ENCODE data around the gene MRPS30. TPM values are rescaled to one million over a fixed set of nuclear protein-coding genes. Genes with fewer than 3 reads are reported as not detected.
"Not testable (repeated sequence)": the region's sequence is repeated elsewhere in the genome, so short reads cannot be mapped to it uniquely, and the experiment has no call there.

The MRPS30 gene
- total RNA-seq (2022) = 66.6 and 67.6 TPM in 2 replicates
- percentile 92 among the genes with signal in this experiment for Bru-seq, nascent RNA
- percentile 93 among the genes with signal in this experiment for BruChase-seq, experiment 1, labeled RNA remaining after a 6-hour chase
- percentile 95 among the genes with signal in this experiment for BruChase-seq, experiment 2, labeled RNA remaining after a 2-hour chase
- long read RNA-seq, transcript MRPS30-202 (5 exons, 1,678 nt) = major isoform, 135 of 143 reads
- long read RNA-seq, partial matches to known transcripts = 0 of 143 reads
- long read RNA-seq, other reads (novel, unspliced or antisense) = 8 of 143 reads

DNA sequence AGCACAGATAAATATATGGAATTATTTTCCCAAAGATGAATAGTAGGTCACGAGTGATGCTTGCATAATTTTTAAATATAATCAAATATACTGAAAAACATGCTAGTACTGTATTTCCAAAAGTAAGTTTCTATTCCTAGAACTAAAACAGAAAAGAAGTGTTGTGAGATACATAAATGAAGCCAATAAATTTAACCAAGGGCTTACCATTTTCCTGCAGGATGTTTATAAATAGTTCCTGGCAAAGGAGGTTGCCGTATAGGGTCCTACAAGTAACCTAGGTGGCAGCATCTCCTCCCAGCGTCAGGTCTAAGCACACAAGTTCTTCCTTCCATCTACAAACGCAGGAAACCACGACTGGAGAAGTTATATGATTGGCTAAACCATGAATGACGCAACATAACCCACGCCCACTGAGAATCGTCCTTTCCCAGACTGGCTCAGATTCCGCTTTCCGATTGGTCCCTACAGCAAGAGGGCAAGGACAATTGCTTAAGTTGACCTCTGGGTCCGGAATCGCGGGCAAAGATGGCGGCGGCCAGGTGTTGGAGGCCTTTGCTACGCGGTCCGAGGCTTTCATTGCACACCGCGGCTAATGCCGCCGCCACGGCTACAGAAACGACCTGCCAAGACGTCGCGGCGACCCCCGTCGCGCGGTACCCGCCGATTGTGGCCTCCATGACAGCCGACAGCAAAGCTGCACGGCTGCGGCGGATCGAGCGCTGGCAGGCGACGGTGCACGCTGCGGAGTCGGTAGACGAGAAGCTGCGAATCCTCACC is at the start of gene MRPS30:
TSS of gene MRPS30 (plus strand) at position 513 of the 780 bp plus-strand sequence. CDS start at position 529, 16 bp downstream.
- peak within 1 kb of the TSS; percentile 97 for H3K27ac Mint-ChIP-seq (ENCODE audit: unreplicated experiment)
- peak within 1 kb of the TSS; percentile 97 for H3K4me3 Mint-ChIP-seq (ENCODE audit: low read depth, unreplicated experiment)
- H3K36me3 Mint-ChIP-seq (ENCODE audit: insufficient read depth, unreplicated experiment) = peaks cover 42% of the 10 kb centered on the region
- CTCF ChIA-PET = no interaction called here
- TF ChIP-seq, protein P1, sequence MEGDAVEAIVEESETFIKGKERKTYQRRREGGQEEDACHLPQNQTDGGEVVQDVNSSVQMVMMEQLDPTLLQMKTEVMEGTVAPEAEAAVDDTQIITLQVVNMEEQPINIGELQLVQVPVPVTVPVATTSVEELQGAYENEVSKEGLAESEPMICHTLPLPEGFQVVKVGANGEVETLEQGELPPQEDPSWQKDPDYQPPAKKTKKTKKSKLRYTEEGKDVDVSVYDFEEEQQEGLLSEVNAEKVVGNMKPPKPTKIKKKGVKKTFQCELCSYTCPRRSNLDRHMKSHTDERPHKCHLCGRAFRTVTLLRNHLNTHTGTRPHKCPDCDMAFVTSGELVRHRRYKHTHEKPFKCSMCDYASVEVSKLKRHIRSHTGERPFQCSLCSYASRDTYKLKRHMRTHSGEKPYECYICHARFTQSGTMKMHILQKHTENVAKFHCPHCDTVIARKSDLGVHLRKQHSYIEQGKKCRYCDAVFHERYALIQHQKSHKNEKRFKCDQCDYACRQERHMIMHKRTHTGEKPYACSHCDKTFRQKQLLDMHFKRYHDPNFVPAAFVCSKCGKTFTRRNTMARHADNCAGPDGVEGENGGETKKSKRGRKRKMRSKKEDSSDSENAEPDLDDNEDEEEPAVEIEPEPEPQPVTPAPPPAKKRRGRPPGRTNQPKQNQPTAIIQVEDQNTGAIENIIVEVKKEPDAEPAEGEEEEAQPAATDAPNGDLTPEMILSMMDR (IDR thresholded peaks at IDR 0.05; ENCODE audit: unreplicated experiment) = no peak
- no peaks in the 10 kb centered on the region for H3K27me3 Mint-ChIP-seq (ENCODE audit: unreplicated experiment)
- no TSS peak for BruUV-seq (replicated peaks)
- DNase-seq = peak; percentile 91
- H3K4me1 Mint-ChIP-seq (ENCODE audit: low read depth, unreplicated experiment) = peaks cover 12% of the 10 kb centered on the region
- intact Hi-C loops (cut with micrococcal nuclease; ENCODE audit: unreplicated experiment) = loop anchor here (5.0 kb wide), 1 partner anchor 69 kb away; no protein-coding TSS in a partner anchor
- peaks cover 3% of the 10 kb centered on the region for H3K9me3 Mint-ChIP-seq (ENCODE audit: low read depth, unreplicated experiment)

DNA sequence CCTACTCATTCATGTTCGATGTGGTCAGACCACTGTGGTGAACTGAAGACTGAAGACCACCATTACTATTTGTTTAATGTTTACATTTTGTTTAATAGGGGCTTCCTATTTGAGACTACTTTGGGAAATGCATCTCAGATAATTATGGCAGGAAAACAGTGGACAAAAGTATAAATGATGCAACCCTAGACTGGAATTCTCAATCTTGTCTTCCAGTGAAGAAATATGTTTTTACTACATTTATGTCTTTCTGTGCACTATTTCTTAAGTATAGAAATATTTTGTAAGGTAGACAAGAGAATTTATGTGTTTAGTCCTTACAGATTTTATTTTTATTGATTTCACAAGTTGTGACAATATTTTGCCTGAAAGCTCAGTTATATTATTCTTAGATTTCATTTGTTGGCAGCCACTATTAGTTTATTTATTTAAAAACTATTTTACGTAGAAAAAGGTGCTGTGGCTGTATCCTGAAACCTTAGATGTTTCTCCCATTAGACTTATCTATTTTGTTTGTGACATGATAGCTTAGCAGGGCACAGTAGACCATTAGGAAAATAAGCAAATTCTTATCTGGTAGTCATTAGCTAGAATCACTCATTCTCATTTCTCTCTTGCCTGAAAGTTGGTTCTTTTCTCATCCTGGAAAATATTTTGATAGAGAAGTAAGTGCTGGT is 39.4 kb upstream of the MRPS30 start:
- intact Hi-C loops (cut with micrococcal nuclease; ENCODE audit: unreplicated experiment) = no loop called here
- no peaks in the 10 kb centered on the region for H3K36me3 Mint-ChIP-seq (ENCODE audit: insufficient read depth, unreplicated experiment)
- CTCF ChIA-PET = no interaction called here
- H3K27ac Mint-ChIP-seq (ENCODE audit: unreplicated experiment) = no peak overlapping the region
- no peaks in the 10 kb centered on the region for H3K4me1 Mint-ChIP-seq (ENCODE audit: low read depth, unreplicated experiment)
- DNase-seq = no peak
- BruUV-seq (replicated peaks) = no TSS peak
- no peaks in the 10 kb centered on the region for H3K27me3 Mint-ChIP-seq (ENCODE audit: unreplicated experiment)
- H3K9me3 Mint-ChIP-seq (ENCODE audit: low read depth, unreplicated experiment) = no peaks in the 10 kb centered on the region
- TF ChIP-seq, protein P1 (IDR thresholded peaks at IDR 0.05; ENCODE audit: unreplicated experiment) = no peak
- H3K4me3 Mint-ChIP-seq (ENCODE audit: low read depth, unreplicated experiment) = no peak overlapping the region

DNA sequence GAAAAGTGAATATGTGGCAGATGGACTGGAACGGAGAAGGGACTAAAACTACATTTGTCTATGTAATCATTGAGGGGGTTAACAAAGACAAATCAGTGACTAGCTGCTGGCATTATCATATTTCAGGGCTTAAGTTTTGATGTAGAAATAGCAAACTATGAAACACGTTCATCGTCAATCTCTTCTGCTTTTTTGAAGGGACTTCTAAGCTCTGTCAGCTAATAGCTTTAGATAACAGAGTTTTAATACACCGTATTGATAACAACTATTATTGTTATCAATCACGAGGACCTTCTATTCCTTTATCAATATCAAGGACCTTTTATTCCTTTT is 38.9 kb upstream of the MRPS30 start:
- no peak for DNase-seq
- no peak overlapping the region for H3K4me3 Mint-ChIP-seq (ENCODE audit: low read depth, unreplicated experiment)
- H3K9me3 Mint-ChIP-seq (ENCODE audit: low read depth, unreplicated experiment) = no peaks in the 10 kb centered on the region
- H3K27ac Mint-ChIP-seq (ENCODE audit: unreplicated experiment) = no peak overlapping the region
- BruUV-seq (replicated peaks) = no TSS peak
- TF ChIP-seq, protein P1 (IDR thresholded peaks at IDR 0.05; ENCODE audit: unreplicated experiment) = no peak
- H3K27me3 Mint-ChIP-seq (ENCODE audit: unreplicated experiment) = no peaks in the 10 kb centered on the region
- intact Hi-C loops (cut with micrococcal nuclease; ENCODE audit: unreplicated experiment) = loop anchor here (5.0 to 10.0 kb wide), 3 partner anchors 428 to 1115 kb away; no protein-coding TSS in a partner anchor
- CTCF ChIA-PET = no interaction called here
- no peaks in the 10 kb centered on the region for H3K4me1 Mint-ChIP-seq (ENCODE audit: low read depth, unreplicated experiment)
- no peaks in the 10 kb centered on the region for H3K36me3 Mint-ChIP-seq (ENCODE audit: insufficient read depth, unreplicated experiment)

DNA sequence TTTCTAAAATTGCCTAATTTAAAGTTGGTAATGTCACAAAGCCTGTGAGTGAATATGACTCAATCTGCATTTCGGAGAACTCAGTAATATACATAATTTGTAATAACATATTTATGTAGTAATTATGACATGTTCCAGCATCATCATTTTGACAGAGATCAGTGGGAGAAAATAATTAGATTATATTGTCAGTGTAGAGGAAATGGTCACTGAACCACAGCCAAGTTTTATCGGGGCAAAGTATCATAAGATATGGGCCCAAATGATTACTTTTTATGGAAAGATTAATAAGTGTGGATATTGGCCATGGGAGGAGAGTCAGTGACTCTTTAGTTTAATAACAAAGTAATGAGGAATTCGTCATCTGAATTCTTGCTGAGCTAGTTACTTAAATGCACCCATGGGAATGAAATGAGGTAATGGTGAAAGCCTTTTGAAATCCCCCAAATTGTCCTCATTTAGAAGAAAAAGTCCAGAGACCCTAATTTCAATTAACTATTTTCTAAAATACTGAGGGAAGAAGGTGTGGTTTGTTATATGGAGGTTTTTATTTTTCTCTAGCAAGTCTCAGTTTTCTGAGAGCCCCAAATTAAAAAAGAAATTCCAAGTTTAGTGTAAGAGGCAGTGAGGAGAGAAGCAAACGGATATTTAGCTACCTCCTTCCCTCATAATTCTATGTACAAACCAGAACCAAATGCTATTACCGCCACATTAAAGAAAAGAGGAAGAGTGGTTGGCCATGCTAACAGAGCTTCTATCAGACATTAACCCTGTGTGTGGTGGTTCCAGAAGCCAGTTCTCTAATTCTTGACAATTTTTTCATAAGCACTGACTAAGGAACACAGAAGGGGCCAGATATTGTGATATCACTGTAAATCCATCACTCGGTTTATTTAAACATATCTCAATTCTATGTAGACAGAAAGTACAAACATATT is 37.7 kb upstream of the MRPS30 start:
- Mint-ChIP-seq H3K27me3 (ENCODE audit: unreplicated experiment) (no peaks in the 10 kb centered on the region), H3K4me1 (ENCODE audit: low read depth, unreplicated experiment) (no peaks in the 10 kb centered on the region), H3K36me3 (ENCODE audit: insufficient read depth, unreplicated experiment) (no peaks in the 10 kb centered on the region), H3K27ac (ENCODE audit: unreplicated experiment) (no peak overlapping the region), H3K4me3 (ENCODE audit: low read depth, unreplicated experiment) (no peak overlapping the region), H3K9me3 (ENCODE audit: low read depth, unreplicated experiment) (no peaks in the 10 kb centered on the region)
- intact Hi-C loops (cut with micrococcal nuclease; ENCODE audit: unreplicated experiment) = loop anchor here (5.0 to 10.0 kb wide), 3 partner anchors 429 to 1116 kb away; no protein-coding TSS in a partner anchor
- BruUV-seq (replicated peaks) = no TSS peak
- DNase-seq = no peak
- TF ChIP-seq, protein P1 (IDR thresholded peaks at IDR 0.05; ENCODE audit: unreplicated experiment) = no peak
- CTCF ChIA-PET = no interaction called here

DNA sequence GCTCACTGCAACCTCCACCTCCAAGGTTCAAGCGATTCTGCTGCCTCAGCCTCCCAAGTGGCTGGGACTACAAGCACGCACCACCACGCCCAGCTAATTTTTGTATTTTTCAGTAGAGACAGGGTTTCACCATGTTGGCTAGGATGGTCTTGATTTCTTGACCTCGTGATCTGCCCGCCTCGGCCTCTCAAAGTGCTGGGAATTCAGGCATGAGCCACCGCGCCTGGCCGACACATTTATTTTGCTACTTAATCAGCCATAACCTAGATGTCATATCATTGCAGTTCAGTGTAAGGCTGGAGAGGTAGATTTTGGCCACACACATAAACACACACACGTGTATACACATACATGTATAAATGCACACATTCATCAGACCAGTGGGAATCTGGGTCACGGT is 36.4 kb upstream of the MRPS30 start:
- H3K9me3 Mint-ChIP-seq (ENCODE audit: low read depth, unreplicated experiment); H3K27ac Mint-ChIP-seq (ENCODE audit: unreplicated experiment); H3K4me3 Mint-ChIP-seq (ENCODE audit: low read depth, unreplicated experiment); H3K4me1 Mint-ChIP-seq (ENCODE audit: low read depth, unreplicated experiment); H3K27me3 Mint-ChIP-seq (ENCODE audit: unreplicated experiment); CTCF ChIA-PET; BruUV-seq (replicated peaks); H3K36me3 Mint-ChIP-seq (ENCODE audit: insufficient read depth, unreplicated experiment); DNase-seq: not testable (repeated sequence)
- intact Hi-C loops (cut with micrococcal nuclease; ENCODE audit: unreplicated experiment) = loop anchor here (5.0 to 10.0 kb wide), 3 partner anchors 430 to 1118 kb away; no protein-coding TSS in a partner anchor

Measured in Calu3 (cell line).